ENCODE measurements around the gene JADE3.

Gene JADE3

GRCh38 chrX:47059142-47059874 is 147.1 kb downstream of the JADE3 start:
- no peak overlapping the region for H3K4me3 ChIP-seq (ENCODE audit: low read depth, low read length)
- TF ChIP-seq CTCF (IDR thresholded peaks at IDR 0.05; ENCODE audit: borderline replicate concordance, insufficient read depth, low read depth, low read length): no peak

- no peak overlapping the region for H3K4me3 ChIP-seq (ENCODE audit: low read depth, low read length)
- no peak for TF ChIP-seq CTCF (IDR thresholded peaks at IDR 0.05; ENCODE audit: borderline replicate concordance, insufficient read depth, low read depth, low read length)
Measured at GRCh38 chrX:47060708-47061107, 148.5 kb downstream of the JADE3 start.

- TF ChIP-seq CTCF (IDR thresholded peaks at IDR 0.05; ENCODE audit: borderline replicate concordance, insufficient read depth, low read depth, low read length): no peak
- no peak overlapping the region for H3K4me3 ChIP-seq (ENCODE audit: low read depth, low read length)
Measured at GRCh38 chrX:47061238-47061919, 149.2 kb downstream of the JADE3 start.

- H3K4me3 ChIP-seq (ENCODE audit: low read depth, low read length): no peak overlapping the region
- TF ChIP-seq CTCF (IDR thresholded peaks at IDR 0.05; ENCODE audit: borderline replicate concordance, insufficient read depth, low read depth, low read length): no peak
Measured at GRCh38 chrX:47063179-47063578, 151.0 kb downstream of the JADE3 start.

GRCh38 chrX:47068214-47068613 is 156.0 kb downstream of the JADE3 start:
- no peak for TF ChIP-seq CTCF (IDR thresholded peaks at IDR 0.05; ENCODE audit: borderline replicate concordance, insufficient read depth, low read depth, low read length)
- no peak overlapping the region for H3K4me3 ChIP-seq (ENCODE audit: low read depth, low read length)

- TF ChIP-seq CTCF (IDR thresholded peaks at IDR 0.05; ENCODE audit: borderline replicate concordance, insufficient read depth, low read depth, low read length): no peak
Measured at GRCh38 chrX:47068720-47069119, 156.5 kb downstream of the JADE3 start.

More at GRCh38 chrX:47068720-47069119, 156.5 kb downstream of the JADE3 start:
- H3K4me3 ChIP-seq (ENCODE audit: low read depth, low read length): no peak overlapping the region

Data from GM12875 (cell line).